D721Med (cell line): ENCODE measurements around the gene AUTS2.

ENCODE experiments used
- DNase-seq: peaks from one replicate; pipeline ENCODE4 v3.0.0; 2011; ENCODE audit warnings: low spot score; ENCODE audit not compliant: insufficient read length
- FAIRE-seq: peaks from 2 replicates; lab custom pipeline; 2011; peaks lifted over from hg19 to GRCh38; lab: Jason Lieb, UNC
- CTCF ChIP-seq: IDR thresholded peaks from 2 replicates; pipeline ENCODE4 v1.5.1; 2012; ENCODE audit warnings: mild to moderate bottlenecking, control low read depth; ENCODE audit not compliant: insufficient read depth; ENCODE audit errors: missing control alignments

Gene AUTS2

DNA sequence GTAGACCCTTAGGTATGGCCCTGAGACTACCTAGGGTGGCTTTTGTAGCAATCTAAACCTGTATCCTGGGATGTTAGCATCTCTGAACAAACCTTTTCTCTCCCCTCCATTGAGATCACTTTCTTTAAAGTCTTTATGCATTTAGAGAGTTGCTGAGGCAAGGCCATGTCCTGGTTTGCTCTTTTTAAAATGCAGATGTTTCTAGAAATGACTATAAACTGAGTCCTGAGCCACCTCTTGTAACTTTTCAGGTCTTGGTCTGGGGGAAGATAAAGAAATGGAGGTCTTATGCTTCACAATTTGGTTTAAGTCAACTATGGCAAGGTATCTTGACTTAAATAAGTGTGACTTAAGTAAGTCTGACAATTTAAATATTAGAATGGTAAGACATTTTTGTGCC, 78.0 kb downstream of the AUTS2 start:
- DNase-seq (no peak), FAIRE-seq (no peak)
- TF ChIP-seq CTCF = no peak

DNA sequence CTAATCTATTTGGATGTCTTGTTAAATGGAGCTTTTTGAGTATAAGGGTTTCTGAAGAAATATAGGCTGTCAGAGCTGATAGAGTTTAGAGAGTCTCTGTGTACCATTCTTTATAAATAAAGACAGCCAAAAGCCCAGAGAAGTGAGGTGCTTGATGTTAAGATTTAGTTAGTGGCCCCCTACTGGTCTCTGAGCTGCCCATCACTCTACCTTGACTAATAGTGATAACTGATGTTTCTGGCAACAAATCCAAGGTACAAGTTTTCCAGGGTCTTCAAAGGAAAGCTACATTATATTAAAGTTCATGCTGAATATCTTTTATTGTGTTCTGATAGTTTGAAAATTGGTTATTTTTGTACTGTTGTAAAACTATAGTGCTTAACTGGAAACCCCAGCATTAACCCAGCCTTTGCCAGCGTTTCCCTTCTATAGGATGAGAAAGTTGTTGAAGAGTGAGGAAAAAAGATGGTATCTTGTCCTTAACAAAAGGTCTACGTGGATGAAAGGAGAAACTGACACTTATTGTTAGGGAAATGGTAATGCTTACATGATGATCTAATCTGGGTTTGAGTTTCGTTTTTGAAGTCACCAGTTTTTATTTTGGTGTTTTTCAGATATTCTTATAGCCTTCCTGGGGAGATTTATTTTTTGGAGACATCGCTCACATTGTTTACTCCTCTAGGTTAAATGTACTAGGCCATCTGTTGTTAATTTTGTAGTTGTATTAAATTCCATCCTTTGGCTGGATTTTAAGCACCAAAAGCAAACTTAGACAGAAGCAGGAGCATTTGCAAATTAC, 79.0 kb downstream of the AUTS2 start:
- DNase-seq (no peak), FAIRE-seq (no peak)
- TF ChIP-seq CTCF = peak; percentile 32

GRCh38 chr7:69677881-69678493, 79.7 kb downstream of the AUTS2 start:
- no peak for FAIRE-seq
- no peak for DNase-seq
- TF ChIP-seq CTCF = no peak

GRCh38 chr7:69678494-69679187, 80.4 kb downstream of the AUTS2 start:
- TF ChIP-seq CTCF = no peak
- no peak for FAIRE-seq
- no peak for DNase-seq

DNA sequence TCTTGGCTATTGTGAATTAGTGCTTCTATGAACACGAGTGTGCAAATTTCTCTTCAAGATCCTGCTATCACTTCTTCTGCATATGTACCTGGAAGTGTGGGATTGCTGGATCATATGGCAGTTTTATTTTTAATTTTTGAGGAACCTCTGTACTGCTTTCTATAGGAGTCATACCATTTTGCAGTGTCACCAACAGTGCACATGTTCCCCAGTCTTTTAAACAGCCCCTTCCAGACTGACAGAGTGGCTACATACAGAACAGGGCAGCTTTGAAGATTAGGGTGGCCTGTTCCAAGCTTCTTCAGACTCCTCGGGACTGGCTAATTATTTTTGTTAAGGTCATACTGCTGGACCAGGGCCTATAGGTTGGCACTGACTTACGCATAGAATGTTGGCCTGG, 82.9 kb downstream of the AUTS2 start:
- TF ChIP-seq CTCF = no peak
- no peak for FAIRE-seq
- no peak for DNase-seq

DNA sequence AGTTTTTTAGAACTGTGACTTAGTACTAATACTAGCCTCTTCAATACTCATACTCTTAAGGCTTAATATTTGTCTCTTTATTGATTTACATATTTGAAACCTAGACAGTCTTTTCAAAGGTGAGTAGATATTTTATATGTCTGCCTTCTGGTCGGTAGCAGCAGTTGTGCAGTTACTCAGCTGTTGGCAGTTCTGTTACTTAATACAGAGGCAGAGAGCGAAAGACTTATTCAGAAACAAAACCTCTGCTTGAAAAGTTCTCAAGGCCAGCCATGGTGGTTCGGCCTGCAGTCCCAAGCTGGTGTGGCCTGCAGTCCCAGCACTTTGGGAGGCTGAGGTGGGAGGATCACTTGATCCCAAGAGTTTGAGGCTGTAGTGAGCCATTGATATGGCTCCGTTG, 84.2 kb downstream of the AUTS2 start:
- FAIRE-seq = no peak
- TF ChIP-seq CTCF = no peak
- DNase-seq = no peak
